ENCODE data around the gene ZBTB40. TPM values are rescaled to one million over a fixed set of nuclear protein-coding genes. Genes with fewer than 3 reads are reported as not detected.

Gene ZBTB40
- total and polyA plus RNA-seq, 4 experiments from 2014 or later = 0.81 to 50.6 (median 26.5) TPM

DNA sequence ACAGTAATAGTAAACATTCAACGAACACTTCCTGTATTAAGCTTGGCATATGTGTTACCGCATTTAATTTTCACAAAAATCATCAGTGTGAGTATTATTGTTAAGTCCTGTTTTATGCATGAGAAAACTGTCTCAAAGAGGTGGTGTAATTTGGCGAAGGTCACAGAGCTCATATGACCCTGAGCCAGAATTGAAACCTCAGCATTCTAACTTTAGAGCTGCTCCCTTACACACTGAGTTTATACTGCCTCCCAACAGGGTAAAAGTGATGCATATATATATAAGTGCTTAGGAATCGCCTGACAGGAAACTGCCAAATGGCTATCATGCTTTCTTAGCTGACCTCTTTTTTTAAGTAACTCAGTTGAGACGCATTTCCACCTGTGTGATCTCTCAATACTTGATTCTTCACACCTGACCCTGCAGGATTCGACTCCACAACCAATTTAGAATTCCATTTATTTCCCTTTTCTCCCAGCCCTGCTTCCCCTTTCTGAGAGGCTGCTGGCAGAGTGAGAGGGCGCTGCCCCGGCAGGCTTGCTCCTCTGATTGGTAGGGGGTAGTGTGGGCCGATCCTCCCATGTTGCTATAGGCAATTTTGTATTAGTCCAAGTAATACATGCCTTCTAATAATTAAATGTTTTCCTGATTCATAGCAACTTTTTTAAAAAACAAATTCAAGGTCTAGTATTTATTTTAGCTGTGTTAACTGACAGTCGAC lies 40.5 kb downstream of the ZBTB40 start:
- H3K4me1 ChIP-seq (ENCODE audit: insufficient read depth, low read length) = no peaks in the 10 kb centered on the region
- Mint-ChIP-seq H3K4me1 (peaks cover 0 to 6% (median 0%) of the 10 kb centered on the region in 4 donors), H3K36me3 (peaks cover 47 to 58% of the 10 kb centered on the region in 2 donors), H3K27me3 (no peaks in the 10 kb centered on the region), H3K4me3 (no peak overlapping the region), H3K27ac (no peak overlapping the region), H3K9me3 (no peaks in the 10 kb centered on the region)
- no peak overlapping the region for H3K4me3 ChIP-seq (ENCODE audit: low read length in 2 of 2)
- DNase-seq = no peak
- CTCF ChIA-PET (ENCODE audit: partially characterized antibody) = no interaction called here
- peaks cover 7% of the 10 kb centered on the region for H3K36me3 ChIP-seq (ENCODE audit: insufficient read depth, low read length)
- H3K9me3 ChIP-seq (ENCODE audit: control insufficient read depth in 1 of 2, low read length in 2 of 2) = no peaks in the 10 kb centered on the region
- H3K27ac ChIP-seq (ENCODE audit: low read depth, low read length) = no peak overlapping the region
- POLR2A ChIA-PET (ENCODE audit: partially characterized antibody) = interaction anchor here (0.7 kb wide), 1 partner anchor 533 kb away, joined by 3 read pairs; no protein-coding TSS in a partner anchor
- intact Hi-C loops (cut with micrococcal nuclease) = no loop called here
- no peaks in the 10 kb centered on the region for H3K27me3 ChIP-seq (ENCODE audit: insufficient read depth, low read length)

DNA sequence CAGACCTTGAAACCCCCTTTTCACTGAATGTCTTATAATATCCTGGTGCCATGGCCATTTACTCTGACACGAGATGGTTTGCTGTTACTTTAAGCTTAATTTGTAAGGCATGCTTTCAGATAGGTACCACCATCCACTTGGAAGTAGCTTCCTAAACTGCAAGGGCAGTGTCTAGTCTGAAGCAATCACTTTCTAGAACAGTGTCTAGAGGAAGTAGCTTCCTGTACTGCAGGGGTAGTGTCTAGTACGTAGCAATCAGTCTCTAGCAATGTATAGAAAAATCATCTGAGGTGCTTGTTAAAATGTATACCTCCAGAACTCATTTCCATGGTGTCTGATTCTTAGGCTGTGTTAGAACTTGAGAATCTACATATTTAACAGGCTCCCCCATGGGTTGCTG lies 42.5 kb downstream of the ZBTB40 start:
- Mint-ChIP-seq H3K27me3 (no peaks in the 10 kb centered on the region), H3K27ac (no peak overlapping the region), H3K36me3 (peaks cover 60 to 68% of the 10 kb centered on the region in 2 donors), H3K4me3 (no peak overlapping the region), H3K9me3 (no peaks in the 10 kb centered on the region), H3K4me1 (peaks cover 0 to 6% (median 0%) of the 10 kb centered on the region in 4 donors)
- H3K27me3 ChIP-seq (ENCODE audit: insufficient read depth, low read length) = no peaks in the 10 kb centered on the region
- H3K27ac ChIP-seq (ENCODE audit: low read depth, low read length) = no peak overlapping the region
- H3K36me3 ChIP-seq (ENCODE audit: insufficient read depth, low read length) = peaks cover 13% of the 10 kb centered on the region
- ChIA-PET POLR2A (ENCODE audit: partially characterized antibody) (no interaction called here), CTCF (ENCODE audit: partially characterized antibody) (interaction anchor here (1.2 kb wide), 1 partner anchor 11 kb away, joined by 3 read pairs; no protein-coding TSS in a partner anchor)
- H3K4me1 ChIP-seq (ENCODE audit: insufficient read depth, low read length) = no peaks in the 10 kb centered on the region
- no peaks in the 10 kb centered on the region for H3K9me3 ChIP-seq (ENCODE audit: control insufficient read depth in 1 of 2, low read length in 2 of 2)
- intact Hi-C loops (cut with micrococcal nuclease) = no loop called here
- no peak overlapping the region for H3K4me3 ChIP-seq (ENCODE audit: low read length in 2 of 2)
- DNase-seq = no peak

GRCh38 chr1:22494943-22495579 lies 43.4 kb downstream of the ZBTB40 start:
- H3K9me3 Mint-ChIP-seq = no peaks in the 10 kb centered on the region
- peaks cover 13% of the 10 kb centered on the region for H3K36me3 ChIP-seq (ENCODE audit: insufficient read depth, low read length)
- no peak overlapping the region for H3K4me3 Mint-ChIP-seq
- H3K27ac ChIP-seq (ENCODE audit: low read depth, low read length) = no peak overlapping the region
- intact Hi-C loops (cut with micrococcal nuclease) = no loop called here
- H3K4me3 ChIP-seq (ENCODE audit: low read length in 2 of 2) = no peak overlapping the region
- peaks cover 0 to 7% (median 0%) of the 10 kb centered on the region in 4 donors for H3K4me1 Mint-ChIP-seq
- H3K27me3 Mint-ChIP-seq = no peaks in the 10 kb centered on the region
- H3K9me3 ChIP-seq (ENCODE audit: control insufficient read depth in 1 of 2, low read length in 2 of 2) = no peaks in the 10 kb centered on the region
- H3K36me3 Mint-ChIP-seq = peaks cover 59 to 68% of the 10 kb centered on the region in 2 donors
- H3K27ac Mint-ChIP-seq = no peak overlapping the region
- no peaks in the 10 kb centered on the region for H3K27me3 ChIP-seq (ENCODE audit: insufficient read depth, low read length)
- ChIA-PET CTCF (ENCODE audit: partially characterized antibody) (interaction anchor here (1.2 kb wide), 1 partner anchor 10 kb away, joined by 3 read pairs; no protein-coding TSS in a partner anchor), POLR2A (ENCODE audit: partially characterized antibody) (no interaction called here)
- DNase-seq = no peak
- H3K4me1 ChIP-seq (ENCODE audit: insufficient read depth, low read length) = no peaks in the 10 kb centered on the region

DNA sequence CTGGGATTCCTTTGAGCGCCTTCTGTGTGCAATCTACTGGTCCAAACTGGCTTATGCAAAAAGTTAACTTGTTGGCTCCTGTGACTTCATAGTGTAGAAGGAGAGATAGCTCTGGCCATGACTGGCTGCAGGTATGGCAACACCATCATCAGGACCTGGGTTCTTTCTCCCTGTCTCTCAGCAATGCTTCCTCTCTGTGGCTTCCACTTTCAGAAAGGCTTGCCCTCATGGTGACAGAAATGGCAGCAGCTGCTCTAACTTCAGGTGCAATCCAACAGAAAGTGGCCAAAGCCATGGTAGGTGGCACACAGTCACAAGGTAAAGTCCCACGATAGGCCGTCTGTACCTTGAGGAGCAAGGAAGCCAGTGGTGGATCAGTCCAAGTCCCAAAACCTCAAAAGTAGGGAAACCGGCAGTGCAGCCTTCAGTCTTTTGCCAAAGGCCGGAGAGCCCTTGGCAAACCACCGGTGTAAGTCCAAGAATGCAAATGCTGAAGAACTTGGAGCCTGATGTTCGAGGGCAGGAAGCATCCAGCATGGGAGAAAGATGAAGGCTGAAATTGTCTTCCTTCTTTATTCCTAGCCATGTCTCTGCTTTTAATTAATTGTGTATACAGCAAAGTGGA lies 45.0 kb downstream of the ZBTB40 start:
- Mint-ChIP-seq H3K36me3 (peaks cover 56 to 64% of the 10 kb centered on the region in 2 donors), H3K9me3 (no peaks in the 10 kb centered on the region), H3K27me3 (no peaks in the 10 kb centered on the region), H3K4me1 (peaks cover 0 to 6% (median 0%) of the 10 kb centered on the region in 4 donors), H3K4me3 (no peak overlapping the region), H3K27ac (no peak overlapping the region)
- CTCF ChIA-PET (ENCODE audit: partially characterized antibody) = no interaction called here
- DNase-seq = no peak
- H3K36me3 ChIP-seq (ENCODE audit: insufficient read depth, low read length) = peaks cover 17% of the 10 kb centered on the region
- H3K27me3 ChIP-seq (ENCODE audit: insufficient read depth, low read length) = no peaks in the 10 kb centered on the region
- H3K4me1 ChIP-seq (ENCODE audit: insufficient read depth, low read length) = no peaks in the 10 kb centered on the region
- H3K4me3 ChIP-seq (ENCODE audit: low read length in 2 of 2) = no peak overlapping the region
- H3K27ac ChIP-seq (ENCODE audit: low read depth, low read length) = no peak overlapping the region
- no peaks in the 10 kb centered on the region for H3K9me3 ChIP-seq (ENCODE audit: control insufficient read depth in 1 of 2, low read length in 2 of 2)
- intact Hi-C loops (cut with micrococcal nuclease) = no loop called here
- POLR2A ChIA-PET (ENCODE audit: partially characterized antibody) = no interaction called here

DNA sequence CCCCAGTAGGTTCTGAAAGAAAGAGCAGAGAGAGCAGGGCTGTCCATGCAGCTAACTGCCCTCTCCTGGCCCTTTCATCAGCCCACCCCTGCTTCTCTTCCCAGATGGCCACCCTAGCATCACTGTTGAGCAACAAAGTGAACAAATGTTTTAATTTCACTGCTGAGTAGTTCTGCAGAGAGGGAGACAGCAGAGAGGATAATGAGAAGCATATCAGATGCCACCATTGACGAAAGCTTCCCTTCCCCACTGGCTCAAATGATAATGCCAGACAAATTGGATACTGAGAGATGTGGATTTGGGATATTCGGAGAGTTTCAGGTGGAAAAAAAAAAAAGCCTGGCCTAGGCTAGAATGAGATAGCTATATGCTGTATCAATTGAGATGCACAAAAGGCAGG lies 46.8 kb downstream of the ZBTB40 start:
- intact Hi-C loops (cut with micrococcal nuclease) = no loop called here
- no peak overlapping the region for H3K27ac ChIP-seq (ENCODE audit: low read depth, low read length)
- H3K4me1 Mint-ChIP-seq = peaks cover 0 to 6% (median 3%) of the 10 kb centered on the region in 4 donors

GRCh38 chr1:22500058-22500457 lies 48.4 kb downstream of the ZBTB40 start:
- no peaks in the 10 kb centered on the region for H3K4me1 ChIP-seq (ENCODE audit: insufficient read depth, low read length)
- no peak for DNase-seq
- no peak overlapping the region for H3K4me3 ChIP-seq (ENCODE audit: low read length in 2 of 2)
- H3K27ac ChIP-seq (ENCODE audit: low read depth, low read length) = no peak overlapping the region
- peak overlapping the region in 1 of 7 donors; percentile 61 for H3K27ac Mint-ChIP-seq
- H3K4me1 Mint-ChIP-seq = peaks cover 0 to 5% (median 2%) of the 10 kb centered on the region in 4 donors
- H3K9me3 ChIP-seq (ENCODE audit: control insufficient read depth in 1 of 2, low read length in 2 of 2) = no peaks in the 10 kb centered on the region
- intact Hi-C loops (cut with micrococcal nuclease) = no loop called here
- H3K36me3 Mint-ChIP-seq = peaks cover 35 to 48% of the 10 kb centered on the region in 2 donors
- no peaks in the 10 kb centered on the region for H3K9me3 Mint-ChIP-seq
- H3K36me3 ChIP-seq (ENCODE audit: insufficient read depth, low read length) = peaks cover 10% of the 10 kb centered on the region
- H3K27me3 ChIP-seq (ENCODE audit: insufficient read depth, low read length) = no peaks in the 10 kb centered on the region
- peak overlapping the region in 1 of 8 donors; percentile 9 for H3K4me3 Mint-ChIP-seq
- no peaks in the 10 kb centered on the region for H3K27me3 Mint-ChIP-seq
- CTCF ChIA-PET (ENCODE audit: partially characterized antibody) = no interaction called here
- POLR2A ChIA-PET (ENCODE audit: partially characterized antibody) = no interaction called here

More for the DNA sequence above, 46.8 kb downstream of the ZBTB40 start:
- no peaks in the 10 kb centered on the region for H3K27me3 ChIP-seq (ENCODE audit: insufficient read depth, low read length)
- H3K9me3 ChIP-seq (ENCODE audit: control insufficient read depth in 1 of 2, low read length in 2 of 2) = no peaks in the 10 kb centered on the region
- ChIA-PET CTCF (ENCODE audit: partially characterized antibody) (no interaction called here), POLR2A (ENCODE audit: partially characterized antibody) (no interaction called here)
- no peaks in the 10 kb centered on the region for H3K27me3 Mint-ChIP-seq
- H3K4me3 ChIP-seq (ENCODE audit: low read length in 2 of 2) = no peak overlapping the region
- H3K36me3 Mint-ChIP-seq = peaks cover 50 to 56% of the 10 kb centered on the region in 2 donors
- H3K36me3 ChIP-seq (ENCODE audit: insufficient read depth, low read length) = peaks cover 17% of the 10 kb centered on the region
- no peaks in the 10 kb centered on the region for H3K9me3 Mint-ChIP-seq
- no peaks in the 10 kb centered on the region for H3K4me1 ChIP-seq (ENCODE audit: insufficient read depth, low read length)
- H3K4me3 Mint-ChIP-seq = no peak overlapping the region
- H3K27ac Mint-ChIP-seq = peak overlapping the region in 2 of 7 donors; percentile 31 to 55
- DNase-seq = no peak

- H3K36me3 Mint-ChIP-seq = peaks cover 35 to 46% of the 10 kb centered on the region in 2 donors
- ChIA-PET POLR2A (ENCODE audit: partially characterized antibody) (no interaction called here), CTCF (ENCODE audit: partially characterized antibody) (no interaction called here)
- no peaks in the 10 kb centered on the region for H3K9me3 ChIP-seq (ENCODE audit: control insufficient read depth in 1 of 2, low read length in 2 of 2)
- H3K4me1 ChIP-seq (ENCODE audit: insufficient read depth, low read length) = no peaks in the 10 kb centered on the region
- no peaks in the 10 kb centered on the region for H3K9me3 Mint-ChIP-seq
- no peaks in the 10 kb centered on the region for H3K27me3 Mint-ChIP-seq
- intact Hi-C loops (cut with micrococcal nuclease) = no loop called here
- DNase-seq = no peak
- no peak overlapping the region for H3K4me3 Mint-ChIP-seq
- H3K27ac Mint-ChIP-seq = peak overlapping the region in 1 of 7 donors; percentile 61
- peaks cover 10% of the 10 kb centered on the region for H3K36me3 ChIP-seq (ENCODE audit: insufficient read depth, low read length)
- H3K4me3 ChIP-seq (ENCODE audit: low read length in 2 of 2) = no peak overlapping the region
- no peaks in the 10 kb centered on the region for H3K27me3 ChIP-seq (ENCODE audit: insufficient read depth, low read length)
- peaks cover 0 to 5% (median 2%) of the 10 kb centered on the region in 4 donors for H3K4me1 Mint-ChIP-seq
- no peak overlapping the region for H3K27ac ChIP-seq (ENCODE audit: low read depth, low read length)
These were observed 48.8 kb downstream of the ZBTB40 start for GRCh38 chr1:22500471-22500870.

Measured in CD4-positive, alpha-beta memory T cell (primary cell).